GM12878 (cell line): Measurements from ENCODE around the gene MAP2K7. TPM values are rescaled to one million over a fixed set of nuclear protein-coding genes. Genes with fewer than 3 reads are reported as not detected.

Experiments
- ATAC-seq: fragments of 200-7000 bp; cut with Tn5 transposase; 3 replicates; pipeline ENCODE4 v1.9.1; 2020; ENCODE audit warnings: mild to moderate bottlenecking, moderate library complexity
- BruUV-seq: library from RNA; stranded (reverse); fragments of 400-500 nt; replicated peaks from 2 replicates; lab custom pipeline; 2021; lab: Mats Ljungman, UMichigan
- CTCF ChIA-PET: fragments of 300-600 bp; sonication (Branson Sonifier 250); formaldehyde crosslinking; extraction: SDS; loops from one replicate; lab custom pipeline; 2021; ENCODE audit warnings: inconsistent platforms; lab: Yijun Ruan, JAX
- POLR2A ChIA-PET: fragments of 350-600 bp; formaldehyde crosslinking; extraction: SDS; loops from one replicate; lab custom pipeline; 2021; ENCODE audit warnings: inconsistent platforms; lab: Charles Lee
- RAD21 ChIA-PET: fragments of 300-600 bp; sonication (Branson Sonifier 250); formaldehyde crosslinking; loops from one replicate; lab custom pipeline; 2023; ENCODE audit warnings: antibody characterized with exemption; ENCODE audit not compliant: unreplicated experiment; lab: Charles Lee
- SMC1A ChIA-PET: fragments of 300-600 bp; sonication (Branson Sonifier 250); formaldehyde crosslinking; loops from one replicate; lab custom pipeline; 2023; ENCODE audit not compliant: unreplicated experiment, uncharacterized antibody; lab: Charles Lee
- DNase-seq: peaks from one replicate; pipeline ENCODE4 v3.0.0-alpha.2; 2011; ENCODE audit warnings: low read depth, low spot score
- FAIRE-seq: peaks from 3 replicates; lab custom pipeline; 2011; peaks lifted over from hg19 to GRCh38; lab: Jason Lieb, UNC
- H2AFZ ChIP-seq: 2 replicates; pipeline ENCODE4 v1.6.0; 2011; ENCODE audit warnings: low read depth, low read length, control low read depth; ENCODE audit not compliant: control insufficient read depth
- H3K27ac ChIP-seq: 2 replicates; pipeline ENCODE4 v1.5.1; 2011; ENCODE audit warnings: control low read depth; ENCODE audit not compliant: control insufficient read depth, insufficient read depth
- H3K27me3 ChIP-seq, 2 experiments: replicated peaks in 1 of 2; 2 replicates each; pipeline versions ENCODE4 v1.6.0 to v1.6.1; 2011; ENCODE audit warnings: low read length in 1 of 2; ENCODE audit not compliant: control insufficient read depth in 2 of 2, insufficient read depth in 2 of 2
- H3K36me3 ChIP-seq, 2 experiments: 2 replicates each; pipeline ENCODE4 v1.5.1; 2011; ENCODE audit warnings: low read length in 1 of 2; ENCODE audit not compliant: control insufficient read depth in 2 of 2, insufficient read depth in 2 of 2
- H3K4me1 ChIP-seq: 2 replicates; pipeline ENCODE4 v1.6.1; 2011; ENCODE audit warnings: mild to moderate bottlenecking, low read length, moderate library complexity, mixed read lengths; ENCODE audit not compliant: control insufficient read depth, insufficient read depth
- H3K4me2 ChIP-seq: 2 replicates; pipeline ENCODE4 v1.6.0; 2011; ENCODE audit warnings: control low read depth; ENCODE audit not compliant: control insufficient read depth, insufficient read depth
- H3K4me3 ChIP-seq: fragments of 200-600 bp; sonication (generic); 2 replicates; pipeline ENCODE4 v1.5.1; 2016
- H3K79me2 ChIP-seq: 2 replicates; pipeline ENCODE4 v1.6.0; 2011; ENCODE audit warnings: low read length; ENCODE audit not compliant: control insufficient read depth, insufficient read depth
- H3K9ac ChIP-seq: 2 replicates; pipeline ENCODE4 v1.8.0; 2011; ENCODE audit warnings: low read length, control low read depth, mixed read lengths; ENCODE audit not compliant: control insufficient read depth, insufficient read depth
- H3K9me3 ChIP-seq: replicated peaks from 3 replicates; pipeline ENCODE4 v1.5.1; 2011; ENCODE audit warnings: mild to moderate bottlenecking, low read length; ENCODE audit not compliant: control insufficient read depth, insufficient read depth
- H4K20me1 ChIP-seq: 2 replicates; pipeline ENCODE4 v1.6.0; 2011; ENCODE audit not compliant: control insufficient read depth, insufficient read depth
- BRCA1 ChIP-seq: IDR thresholded peaks from 2 replicates; pipeline ENCODE4 v1.6.1; 2011; ENCODE audit warnings: low read depth, low read length, improper control_type of control experiment
- CREB1 ChIP-seq: IDR thresholded peaks from 2 replicates; pipeline ENCODE4 v1.6.1; 2012; ENCODE audit warnings: low read depth, mild to moderate bottlenecking, inconsistent platforms
- EP300 ChIP-seq, 2 experiments: fragments of 150-350 bp in 1 of 2; IDR thresholded peaks; 2 replicates each; pipeline ENCODE4 v1.6.1; 2011 to 2012; ENCODE audit warnings: low read depth in 2 of 2, low read length in 2 of 2, borderline replicate concordance in 1 of 2, improper control_type of control experiment in 1 of 2, inconsistent platforms in 1 of 2; ENCODE audit not compliant: control insufficient read depth in 1 of 2
- NR2F1 ChIP-seq: fragments of 450-650 bp; conservative IDR thresholded peaks from 2 replicates; pipeline ENCODE4 v1.6.1; 2017; ENCODE audit warnings: mild to moderate bottlenecking
- PAX5 ChIP-seq: IDR thresholded peaks from 2 replicates; pipeline ENCODE4 v1.6.1; 2011; ENCODE audit warnings: low read depth, low read length, borderline replicate concordance
- POLR2A ChIP-seq: IDR thresholded peaks from 2 replicates; pipeline ENCODE4 v1.6.1; 2011; ENCODE audit warnings: low read depth, mild to moderate bottlenecking, low read length
- TAF1 ChIP-seq: IDR thresholded peaks from 2 replicates; pipeline ENCODE4 v1.6.1; 2011; ENCODE audit warnings: mild to moderate bottlenecking, low read depth, low read length, borderline replicate concordance
- USF2 ChIP-seq: IDR thresholded peaks from 2 replicates; pipeline ENCODE4 v1.6.1; 2011; ENCODE audit warnings: low read depth, low read length, improper control_type of control experiment, borderline replicate concordance
- ZBTB40 ChIP-seq: fragments of 450-650 bp; IDR thresholded peaks from 2 replicates; pipeline ENCODE4 v1.6.1; 2016; ENCODE audit warnings: mild to moderate bottlenecking, moderate library complexity, borderline replicate concordance
- ZNF384 ChIP-seq: IDR thresholded peaks from 2 replicates; pipeline ENCODE4 v1.6.1; 2012; ENCODE audit warnings: low read depth, mild to moderate bottlenecking, low read length, improper control_type of control experiment, borderline replicate concordance
- WGBS: methylation state at CpG from one replicate; pipeline ENCODE4 v1.1.6; 2016; ENCODE audit warnings: low lambda C conversion rate; ENCODE audit not compliant: insufficient replicate concordance, insufficient coverage; ENCODE audit errors: missing lambda C conversion rate; 5-methylcytosine and 5-hydroxymethylcytosine counted together
- in situ Hi-C: fragments of 300-500 bp; cut with MboI; formaldehyde crosslinking; loops from 9 replicates; pipeline ENCODE4 v1.14.3; 2018; ENCODE audit warnings: mixed read lengths
- intact Hi-C: fragments of 100-400 bp; cut with micrococcal nuclease; formaldehyde crosslinking; loops from one replicate; pipeline ENCODE4 v1.14.2; 2022; ENCODE audit not compliant: unreplicated experiment
- polyA plus RNA-seq, 11 experiments: library from polyadenylated mRNA; depleted of rRNA in 4 of 11; unstranded in 6 of 11; stranded (reverse) in 5 of 11; fragments of >200 nt; fragmentation: Nextera tagmentation in 4 of 11; fragmentation: Illumina TruSeq in 1 of 11; extraction: Ambion mirVana in 4 of 11; extraction: Trizol in 1 of 11; gene quantifications; 1 replicate in 1 of 11; 2 replicates in 10 of 11; pipeline versions ENCODE4 v1.2.1 to v1.2.3, GENCODE V29; 2011 to 2016; ENCODE audit warnings: inconsistent platforms in 2 of 11, missing spikeins in 2 of 11, low read depth in 1 of 11
- total RNA-seq, 4 experiments: library from RNA; depleted of rRNA in 3 of 4; stranded (reverse); fragments of >200 nt in 3 of 4; fragmentation: Illumina TruSeq in 1 of 4; extraction: Trizol in 1 of 4; gene quantifications; 2 replicates each; pipeline versions ENCODE4 v1.2.1 to v1.2.3, GENCODE V29; 2013 to 2021

MAP2K7 gene
- total and polyA plus RNA-seq, 10 of the 15 experiments (the other 5 are each of a cell fraction or from before 2014, with no cell fraction given), result 0.34 to 32.2 (median 6.7) TPM

DNA sequence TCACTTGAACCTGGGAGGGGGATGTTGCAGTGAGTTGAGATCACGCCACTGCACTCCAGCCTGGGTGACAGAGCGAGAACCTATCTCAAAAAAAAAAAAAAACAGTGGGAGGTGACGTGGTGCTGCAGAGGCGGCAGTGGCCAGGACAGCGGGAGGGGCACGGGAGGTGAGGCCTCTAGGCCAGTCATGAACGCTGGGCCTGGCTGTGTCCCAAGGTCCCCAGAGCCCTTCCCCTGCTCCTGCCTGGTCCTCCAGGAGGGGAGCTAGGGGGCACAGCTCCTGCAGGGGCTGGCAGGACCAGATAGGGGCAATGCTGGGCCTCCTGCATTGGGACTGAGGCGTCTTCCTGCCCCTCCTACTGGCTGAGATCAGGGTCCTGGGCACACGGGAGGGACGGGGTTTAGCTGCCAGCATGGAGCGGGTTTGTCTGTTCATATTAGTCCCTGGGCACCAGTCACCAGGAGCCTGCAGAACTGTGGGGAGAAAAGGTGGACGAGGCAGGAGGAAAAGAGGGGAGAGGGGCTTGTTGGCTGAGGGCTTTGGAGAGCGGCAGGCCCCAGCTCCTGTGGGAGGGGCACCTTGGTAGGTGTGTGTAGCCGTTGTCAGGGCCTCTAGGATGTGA lies 4.5 kb downstream of the MAP2K7 start:
- H4K20me1 ChIP-seq, result peaks cover 9% of the 10 kb centered on the region; the same call in 1 of the 2 replicates
- ChIA-PET CTCF (interaction anchor here (0.8 kb wide), 1 partner anchor 12 kb away, joined by 4 read pairs; the partner anchor contains the start of gene SNAPC2), POLR2A (no interaction called here), SMC1A (no interaction called here), RAD21 (no interaction called here)
- whole genome bisulfite sequencing, result 75% methylated on average over 13 of the region's 14 CpGs
- no peak overlapping the region for H3K9ac ChIP-seq
- DNase-seq (no peak), ATAC-seq (no peak), FAIRE-seq (no peak)
- peaks cover 30% of the 10 kb centered on the region for H3K79me2 ChIP-seq
- in situ Hi-C loops (no loop called here), intact Hi-C loops (loop anchor here (10.0 kb wide), 1 partner anchor 223 kb away; the partner anchor contains the start of gene TRAPPC5)
- H3K4me2 ChIP-seq, result no peak overlapping the region
- BruUV-seq, result no TSS peak
- TF ChIP-seq PAX5, result no peak
- TF ChIP-seq POLR2A, result peak; percentile 30; the same call in 1 of the 2 replicates
- no peak overlapping the region for H2AFZ ChIP-seq
- H3K27me3 ChIP-seq, result no peaks in the 10 kb centered on the region
- H3K36me3 ChIP-seq, result peaks cover 0 to 16% of the 10 kb centered on the region in 2 experiments; a peak in 3 of 4 replicates
- H3K4me3 ChIP-seq, result no peak overlapping the region
- peaks cover 8% of the 10 kb centered on the region for H3K4me1 ChIP-seq
- H3K9me3 ChIP-seq, result no peaks in the 10 kb centered on the region
- H3K27ac ChIP-seq, result no peak overlapping the region

GRCh38 chr19:7908742-7909461 lies 5.2 kb downstream of the MAP2K7 start:
- BruUV-seq, result no TSS peak
- CTCF ChIA-PET, result interaction anchor here (0.8 kb wide), 1 partner anchor 12 kb away, joined by 4 read pairs; the partner anchor contains the start of gene SNAPC2
- H3K27me3 ChIP-seq, result no peaks in the 10 kb centered on the region
- in situ Hi-C loops, result no loop called here
- no peak overlapping the region for H3K4me3 ChIP-seq
- no peak overlapping the region for H3K4me2 ChIP-seq
- RAD21 ChIA-PET, result no interaction called here
- POLR2A ChIA-PET, result no interaction called here
- peaks cover 29% of the 10 kb centered on the region for H3K79me2 ChIP-seq
- H3K4me1 ChIP-seq, result peaks cover 8% of the 10 kb centered on the region
- no peak overlapping the region for H3K27ac ChIP-seq
- H3K36me3 ChIP-seq, result peaks cover 0 to 16% of the 10 kb centered on the region in 2 experiments; a peak in 3 of 4 replicates
- WGBS, result 96% methylated on average over 17 of the region's 19 CpGs
- no peak for FAIRE-seq
- intact Hi-C loops, result loop anchor here (10.0 kb wide), 1 partner anchor 224 kb away; the partner anchor contains the start of gene TRAPPC5
- ATAC-seq, result no peak
- no peak overlapping the region for H2AFZ ChIP-seq
- peaks cover 9% of the 10 kb centered on the region; the same call in 1 of the 2 replicates for H4K20me1 ChIP-seq
- SMC1A ChIA-PET, result no interaction called here
- H3K9ac ChIP-seq, result no peak overlapping the region
- no peak for DNase-seq
- no peaks in the 10 kb centered on the region for H3K9me3 ChIP-seq
- TF ChIP-seq NR2F1 (no peak), CREB1 (no peak), USF2 (no peak), TAF1 (no peak), ZNF384 (no peak), POLR2A (no peak), BRCA1 (no peak), ZBTB40 (no peak), EP300 (IDR thresholded peaks at IDR 0.05; ENCODE audit: borderline replicate concordance in 1 of 2, control insufficient read depth in 1 of 2, low read depth in 2 of 2, low read length in 2 of 2) (no peak)
